ENCODE measurements around the gene PWWP3B. TPM values are rescaled to one million over a fixed set of nuclear protein-coding genes. Genes with fewer than 3 reads are reported as not detected.

PWWP3B gene
- 6.9 TPM for total RNA-seq

GRCh38 chrX:106168107-106168506 is at the start of gene PWWP3B:
TSS of gene PWWP3B (plus strand) at chrX:106168305. CDS start at chrX:106205433, 37,128 bp downstream.

Other genes starting within 250 kb of the PWWP3B start
- gene SERPINA7, start 129.6 kb upstream of the PWWP3B start, total RNA-seq = not detected

Measured in metanephros (tissue), 1 donor.